Kasumi-1 (cell line): ENCODE measurements around the gene TMEM213.

ENCODE experiments used
- DNase-seq, 2 experiments: peaks; one replicate each; lab custom pipeline; 2025; lab: John Stamatoyannopoulos, UW

The TMEM213 gene, protein sequence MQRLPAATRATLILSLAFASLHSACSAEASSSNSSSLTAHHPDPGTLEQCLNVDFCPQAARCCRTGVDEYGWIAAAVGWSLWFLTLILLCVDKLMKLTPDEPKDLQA

DNA sequence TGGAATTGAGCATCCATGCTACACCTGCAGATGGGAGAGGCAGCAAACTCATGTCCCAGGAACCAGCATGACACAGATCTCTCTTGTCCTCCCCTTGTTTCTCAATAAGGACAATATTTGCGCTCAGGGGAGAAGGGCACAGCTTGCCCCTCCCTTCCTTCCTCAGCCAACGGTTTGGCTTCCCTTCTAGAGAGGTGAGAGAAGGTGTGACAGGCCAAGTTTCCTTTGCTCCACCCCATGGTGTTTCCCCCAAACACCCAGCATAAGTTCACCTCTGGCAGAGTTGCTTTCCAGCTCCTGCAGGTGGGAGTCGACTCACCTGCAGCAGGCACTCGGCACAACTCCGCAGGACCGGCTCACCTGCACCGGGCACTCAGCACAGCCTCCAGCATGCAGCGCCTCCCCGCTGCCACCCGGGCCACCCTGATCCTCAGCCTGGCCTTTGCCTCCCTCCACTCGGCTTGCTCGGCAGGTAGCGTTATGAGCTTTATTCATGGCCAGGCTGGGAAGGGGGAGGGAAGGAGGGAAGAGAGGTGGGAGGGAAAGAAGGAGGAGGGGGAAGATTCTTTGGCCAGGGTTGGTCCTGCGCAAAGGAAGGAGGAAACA lies at the start of gene TMEM213, which contains the start of gene ATP6V0A4:
Gene TMEM213 (plus strand): TSS at position 280 of the 606 bp plus-strand sequence. CDS start 111 bp downstream, at position 391.
Gene ATP6V0A4 (minus strand): TSS at position 482 of the 606 bp plus-strand sequence. CDS start 26,949 bp downstream, outside the sequence.
- no peak for DNase-seq

DNA sequence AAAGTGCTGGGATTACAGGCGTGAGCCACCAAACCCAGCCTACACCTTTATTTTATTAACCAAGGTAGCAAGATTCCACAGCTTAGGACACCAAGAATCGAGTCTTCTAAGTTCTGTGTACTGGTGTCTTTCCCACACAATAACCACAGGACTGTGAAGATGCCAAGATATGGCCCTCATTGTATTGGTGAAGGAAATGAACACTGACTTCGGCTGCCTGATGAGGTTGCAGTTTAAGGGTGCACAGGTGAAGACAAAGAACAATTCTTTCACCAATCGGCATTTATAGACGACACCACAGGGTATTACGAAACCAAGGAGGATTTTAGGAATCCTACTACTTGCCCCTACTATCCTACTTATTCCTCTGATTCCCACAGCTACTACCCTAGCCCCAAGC lies 49.1 kb upstream of the TMEM213 start:
- DNase-seq = no peak

GRCh38 chr7:138749960-138750359 lies 47.8 kb upstream of the TMEM213 start:
- DNase-seq = no peak

DNA sequence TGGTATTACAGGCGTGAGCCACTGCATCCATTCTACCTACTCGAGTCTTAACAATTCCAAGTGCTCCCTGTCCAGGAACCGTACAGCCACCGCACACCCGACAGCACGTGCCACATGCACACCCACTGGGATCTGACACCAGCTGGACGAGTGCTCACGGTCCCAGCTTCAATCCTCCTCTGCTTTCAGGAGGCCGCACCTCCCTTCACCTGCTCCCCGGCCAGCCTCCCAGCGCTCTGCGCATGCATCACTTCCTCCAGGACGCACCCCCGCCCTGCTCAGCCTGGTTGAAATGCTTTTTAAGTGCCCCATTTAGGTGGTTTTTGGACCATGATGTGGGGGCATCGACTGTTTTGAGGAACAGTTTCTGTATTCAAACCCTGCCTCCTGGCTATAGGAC lies 47.3 kb upstream of the TMEM213 start:
- DNase-seq = no peak

DNA sequence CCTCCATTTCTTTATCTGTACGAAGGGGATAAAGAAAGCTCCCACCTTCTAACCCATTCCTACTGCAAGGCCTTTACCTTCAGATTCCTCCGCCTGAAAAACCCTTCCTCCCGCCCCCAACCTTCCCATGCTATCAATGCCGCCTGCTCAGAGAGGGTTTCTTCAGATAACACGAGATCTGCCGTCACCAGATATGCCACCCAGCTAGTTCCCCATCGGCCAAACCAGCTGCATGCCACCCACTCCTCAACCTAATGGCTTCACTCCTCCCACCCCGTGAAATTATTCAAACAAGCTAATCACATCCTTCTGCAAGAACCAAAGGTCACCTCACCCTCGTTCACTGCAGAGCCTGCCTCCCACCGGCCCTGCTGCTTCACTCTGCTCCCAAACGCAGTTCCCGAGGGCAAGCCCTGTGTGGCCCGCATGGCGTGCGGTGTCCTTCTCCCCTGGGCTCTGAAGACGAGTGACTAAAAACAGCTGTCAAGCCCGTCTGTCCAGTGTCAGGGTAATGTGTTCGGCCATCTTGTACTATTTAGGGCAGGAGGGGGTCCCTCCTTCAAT lies 46.8 kb upstream of the TMEM213 start:
- DNase-seq = no peak

DNA sequence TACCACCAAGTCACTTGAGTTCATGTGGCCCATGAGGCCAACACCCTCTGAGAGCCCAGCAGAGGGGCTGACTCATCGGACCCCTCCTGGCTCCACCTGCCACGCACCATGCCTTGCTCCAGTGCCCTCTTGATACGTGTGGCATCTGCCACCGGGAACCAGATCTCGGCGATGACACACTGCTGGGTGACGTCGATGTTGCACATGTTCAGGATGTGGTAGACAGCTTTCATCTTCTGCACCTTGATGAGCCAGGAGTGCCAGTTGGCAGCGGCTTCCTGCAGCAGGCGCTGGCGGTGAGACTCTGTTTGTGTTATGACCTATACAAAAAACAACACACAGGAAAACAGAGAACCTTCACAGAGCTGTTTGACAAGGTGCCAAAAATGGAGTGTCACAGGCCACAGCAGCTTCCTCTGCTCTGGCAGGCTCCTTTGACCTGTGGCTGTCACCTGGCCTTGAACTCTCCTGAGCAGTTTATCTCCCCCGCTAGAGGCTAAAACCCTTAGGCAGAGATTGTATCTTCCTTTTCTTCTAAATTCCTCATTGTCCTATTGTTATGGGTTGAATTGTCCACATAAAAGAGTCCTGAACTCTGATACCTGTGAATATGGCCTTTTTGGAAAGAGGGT lies 45.2 kb upstream of the TMEM213 start:
- no peak for DNase-seq

DNA sequence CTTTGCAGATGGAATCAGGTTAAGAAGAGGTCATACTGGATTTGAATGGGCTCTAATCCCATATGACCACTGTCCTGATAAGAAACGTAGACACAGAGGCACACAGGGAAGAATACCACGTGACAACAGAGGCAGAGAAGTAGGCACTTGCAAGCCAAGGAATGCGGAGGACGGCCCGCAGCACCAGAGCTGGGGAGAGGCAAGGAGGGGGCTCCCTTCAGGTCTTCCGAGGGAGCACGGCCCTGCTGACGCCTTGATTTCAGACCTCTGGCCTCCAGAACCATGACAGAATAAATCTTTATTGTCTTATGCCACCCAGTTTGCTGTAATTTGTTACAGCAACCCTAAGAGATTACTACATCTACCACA lies 44.7 kb upstream of the TMEM213 start:
- DNase-seq = no peak

DNA sequence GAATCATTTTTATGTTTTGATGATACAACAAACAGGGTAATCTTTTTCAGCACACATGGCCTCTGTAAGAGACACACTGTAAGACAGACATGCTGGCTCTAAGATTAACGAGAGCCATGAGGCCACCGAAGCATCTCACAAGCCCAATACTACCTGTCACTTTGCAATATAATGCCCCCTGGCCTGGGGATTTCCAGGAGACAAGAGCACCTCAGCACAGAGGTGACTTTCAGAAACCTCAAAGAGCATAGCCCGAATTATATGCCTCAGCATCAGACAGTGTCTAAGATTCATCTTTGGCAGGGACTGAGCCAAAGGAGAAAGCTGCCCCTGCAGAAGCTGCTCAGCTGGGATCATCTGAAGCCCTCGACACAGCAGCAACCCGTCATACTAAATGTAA lies 44.2 kb upstream of the TMEM213 start:
- no peak for DNase-seq

DNA sequence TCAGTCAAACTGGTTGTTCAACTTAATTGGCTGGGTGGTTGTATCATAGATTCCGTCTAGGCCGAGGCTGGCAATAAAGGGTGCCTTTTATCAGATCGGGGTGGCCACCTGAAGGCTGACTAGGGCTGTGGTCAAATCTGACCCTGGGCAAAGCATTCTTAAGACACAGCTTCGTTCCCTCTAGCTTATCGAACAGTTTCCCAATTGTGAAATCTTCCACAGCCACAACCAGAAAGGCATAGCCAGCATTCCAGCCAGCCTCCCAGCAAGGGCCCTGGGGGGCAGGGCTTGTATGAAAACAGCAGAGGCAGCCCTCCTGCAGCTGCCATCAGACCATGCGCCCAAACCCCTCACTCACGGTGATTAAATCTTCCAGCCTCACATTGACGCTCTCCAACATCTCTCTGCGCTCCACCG lies 42.5 kb upstream of the TMEM213 start:
- DNase-seq = no peak

DNA sequence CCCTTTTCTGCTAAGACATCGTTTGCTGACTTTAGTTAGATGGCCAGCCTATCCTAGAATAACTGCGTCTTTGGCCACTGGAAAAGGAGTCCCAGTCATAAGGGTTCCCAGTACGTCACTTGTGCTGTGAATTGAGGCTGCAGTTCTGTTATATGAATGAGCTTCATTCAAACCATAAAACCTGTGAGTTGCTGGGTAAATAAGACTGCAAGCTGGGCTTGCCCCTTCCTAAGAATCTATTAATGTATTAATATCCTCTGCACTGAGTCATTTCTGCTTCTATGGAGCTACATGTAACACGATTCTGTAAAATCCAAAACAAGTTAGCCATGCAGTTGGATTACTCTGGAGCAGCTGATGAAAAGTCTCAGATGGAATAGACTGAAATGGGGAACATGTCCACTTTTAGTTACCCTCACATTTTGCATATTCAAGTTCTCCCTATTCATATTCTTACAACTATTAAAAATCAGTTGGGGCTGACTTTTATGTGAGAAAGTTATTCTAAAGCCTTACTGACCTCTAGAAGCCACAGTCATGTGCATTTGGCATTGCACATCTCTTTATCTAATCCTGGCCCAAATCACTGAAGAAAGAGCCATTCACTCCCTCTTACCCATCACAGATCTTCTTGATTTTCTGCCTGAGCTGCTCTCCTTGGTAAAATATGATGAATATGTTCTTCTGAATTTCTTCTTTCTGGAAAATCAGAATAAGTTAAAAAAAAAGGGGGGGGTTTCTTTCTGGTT lies 41.8 kb upstream of the TMEM213 start:
- DNase-seq = no peak

DNA sequence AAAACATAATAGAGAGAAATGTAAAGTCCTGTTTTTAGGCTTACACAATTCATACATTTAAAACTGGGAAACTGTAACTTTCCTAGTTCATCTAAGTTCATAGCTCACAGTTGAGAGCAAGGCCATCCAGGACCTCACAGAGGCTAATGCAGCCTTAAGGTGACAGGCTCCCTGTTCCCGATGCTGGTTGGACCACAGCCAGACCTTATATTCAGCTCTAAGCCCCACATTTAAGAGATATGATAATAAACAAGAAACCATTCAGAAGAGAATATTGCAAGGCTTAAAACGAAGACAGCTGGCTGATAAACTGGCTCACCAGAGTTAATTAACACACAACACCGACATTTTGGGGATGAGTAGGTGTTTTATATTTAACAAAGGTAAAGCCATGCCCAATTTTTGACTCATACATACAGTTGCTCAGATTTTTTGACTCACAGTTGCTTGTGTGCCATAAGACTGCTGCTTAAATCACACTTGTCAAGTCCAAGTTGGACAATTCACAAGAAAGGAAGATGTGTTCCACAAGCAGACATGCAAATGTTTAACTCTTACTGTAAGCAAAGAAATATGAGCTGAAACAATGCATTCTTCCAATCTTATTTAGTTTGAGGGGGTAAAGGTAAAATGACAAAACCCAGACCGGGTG lies 41.1 kb upstream of the TMEM213 start:
- DNase-seq = no peak

- DNase-seq = no peak
Observed at GRCh38 chr7:138768241-138768640, 29.6 kb upstream of the TMEM213 start.

DNA sequence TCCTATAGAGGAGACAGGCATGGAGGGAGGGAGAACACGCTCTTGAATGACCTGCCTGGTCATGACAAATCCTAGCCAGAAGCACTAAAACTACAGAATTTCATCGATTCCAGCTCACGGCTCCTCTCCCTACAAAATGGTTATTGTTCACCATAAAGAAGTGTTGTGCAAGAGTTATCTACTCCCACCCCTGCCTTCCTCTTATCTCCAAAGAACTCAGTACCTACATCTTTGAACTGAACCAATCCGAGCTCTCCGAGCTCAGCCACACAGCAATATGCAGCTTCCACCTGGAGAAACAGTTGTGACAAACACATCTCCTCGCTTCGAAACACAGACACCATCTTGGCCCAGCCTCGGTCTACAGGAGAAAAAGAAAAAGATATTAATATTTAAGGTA lies 26.9 kb upstream of the TMEM213 start:
- no peak for DNase-seq

DNA sequence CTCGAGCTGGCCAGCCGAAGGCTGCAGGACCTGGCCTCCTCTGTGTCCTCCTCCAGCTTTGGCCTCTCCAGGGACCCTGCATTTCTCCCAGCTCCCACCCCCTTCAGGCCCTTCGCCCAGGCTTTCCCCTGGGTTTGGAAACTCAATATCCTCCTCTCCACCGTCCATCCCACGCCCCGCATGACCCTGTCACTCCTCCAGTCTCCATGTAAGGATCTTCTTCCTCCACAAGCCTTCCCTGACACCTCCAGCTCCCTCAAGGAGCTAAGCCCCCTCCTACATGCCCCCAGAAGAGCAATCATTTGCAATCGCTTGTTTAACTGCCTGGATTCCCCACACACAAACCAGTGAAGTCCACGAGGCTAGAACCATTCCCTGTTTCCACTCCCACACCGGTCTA lies 24.6 kb upstream of the TMEM213 start:
- DNase-seq = no peak

GRCh38 chr7:138773817-138774216 lies 24.0 kb upstream of the TMEM213 start:
- no peak for DNase-seq

GRCh38 chr7:138776166-138776833 lies 21.5 kb upstream of the TMEM213 start:
- DNase-seq = no peak

- no peak for DNase-seq
Observed at GRCh38 chr7:138781004-138781403, 16.8 kb upstream of the TMEM213 start.

DNA sequence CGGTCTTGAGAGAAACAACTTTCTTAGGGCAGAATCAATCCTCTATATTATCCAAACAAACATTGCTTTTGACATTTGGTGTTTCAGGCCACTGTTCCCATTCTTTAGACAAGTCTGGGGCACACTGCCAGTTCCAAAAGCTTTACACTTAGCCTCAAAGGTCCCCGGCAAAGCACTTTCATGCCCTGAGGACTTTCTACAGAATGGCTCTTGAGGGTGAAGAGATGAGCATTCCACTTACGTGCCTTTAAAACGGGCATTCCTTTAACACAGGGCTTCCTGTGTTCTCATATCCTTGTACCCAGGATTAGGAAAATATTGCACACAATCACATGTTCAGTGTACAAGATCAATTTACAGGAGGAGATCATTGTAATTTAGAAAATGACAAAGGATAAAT lies 13.1 kb upstream of the TMEM213 start:
- DNase-seq = no peak

- no peak for DNase-seq
Observed at GRCh38 chr7:138785587-138786437, 12.0 kb upstream of the TMEM213 start.

- no peak for DNase-seq
Observed at GRCh38 chr7:138796038-138796615, 1.7 kb upstream of the TMEM213 start.
